Measurements from ENCODE around the gene RGL3.
A peak's percentile ranks its signal among the peaks of the same experiment; 100 is the strongest.
"Not testable (repeated sequence)": the region's sequence is repeated elsewhere in the genome, so short reads cannot be mapped to it uniquely, and the experiment has no call there.

Gene RGL3

GRCh38 chr19:11356074-11356397 lies 63.1 kb downstream of the RGL3 start:
- DNase-seq = no peak

- DNase-seq = peak; percentile 77
Measured at GRCh38 chr19:11355160-11356073, 63.7 kb downstream of the RGL3 start, which contains the start of gene PLPPR2. Gene PLPPR2 (plus strand): TSS chr19:11355432. CDS start chr19:11357674, 2,242 bp downstream.

GRCh38 chr19:11354102-11354501 lies 65.0 kb downstream of the RGL3 start:
- DNase-seq = not testable (repeated sequence)

DNA sequence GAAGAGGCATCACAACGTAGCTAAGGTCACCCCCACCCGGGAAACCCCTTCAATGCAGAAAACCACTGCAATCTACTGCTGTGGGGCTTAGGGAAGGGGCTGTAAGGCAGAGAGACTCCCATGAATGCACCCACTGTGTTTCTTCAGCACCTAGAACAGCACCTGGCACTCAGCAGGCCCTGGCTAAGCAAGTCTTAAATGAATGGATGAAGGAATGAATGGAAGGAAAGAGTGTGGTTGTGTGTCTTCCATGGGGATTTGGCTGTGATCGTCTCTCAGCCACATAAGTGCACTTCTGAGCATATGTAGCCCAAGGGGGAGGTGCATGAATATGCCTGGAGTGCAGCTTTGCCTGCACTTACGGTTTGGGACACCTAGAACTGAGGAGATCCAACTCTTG lies 69.9 kb downstream of the RGL3 start:
- no peak for DNase-seq

DNA sequence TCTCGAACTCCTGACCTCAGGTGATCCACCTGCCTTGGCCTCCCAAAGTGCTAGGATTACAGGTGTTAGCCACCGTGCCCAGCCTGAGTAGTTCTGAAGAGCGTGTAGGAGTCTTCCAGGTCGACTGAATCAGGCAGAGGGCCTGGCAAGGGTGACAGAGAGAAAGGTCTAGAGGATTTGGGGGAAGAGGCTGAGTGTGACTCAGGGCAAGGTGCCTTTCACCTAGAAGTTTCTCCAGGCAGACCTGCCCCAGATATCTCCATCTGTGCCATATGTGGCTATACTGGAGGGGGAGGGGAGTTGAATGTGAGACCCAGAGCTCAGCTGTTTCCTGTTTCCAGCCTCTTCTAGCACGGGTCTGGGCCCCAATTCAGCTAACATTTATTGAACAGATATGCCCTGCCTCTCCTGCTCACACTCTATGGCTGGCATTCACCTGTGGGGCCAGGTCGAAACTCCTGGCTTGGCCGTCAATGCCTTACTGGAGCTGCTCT lies 71.5 kb downstream of the RGL3 start:
- DNase-seq = no peak

DNA sequence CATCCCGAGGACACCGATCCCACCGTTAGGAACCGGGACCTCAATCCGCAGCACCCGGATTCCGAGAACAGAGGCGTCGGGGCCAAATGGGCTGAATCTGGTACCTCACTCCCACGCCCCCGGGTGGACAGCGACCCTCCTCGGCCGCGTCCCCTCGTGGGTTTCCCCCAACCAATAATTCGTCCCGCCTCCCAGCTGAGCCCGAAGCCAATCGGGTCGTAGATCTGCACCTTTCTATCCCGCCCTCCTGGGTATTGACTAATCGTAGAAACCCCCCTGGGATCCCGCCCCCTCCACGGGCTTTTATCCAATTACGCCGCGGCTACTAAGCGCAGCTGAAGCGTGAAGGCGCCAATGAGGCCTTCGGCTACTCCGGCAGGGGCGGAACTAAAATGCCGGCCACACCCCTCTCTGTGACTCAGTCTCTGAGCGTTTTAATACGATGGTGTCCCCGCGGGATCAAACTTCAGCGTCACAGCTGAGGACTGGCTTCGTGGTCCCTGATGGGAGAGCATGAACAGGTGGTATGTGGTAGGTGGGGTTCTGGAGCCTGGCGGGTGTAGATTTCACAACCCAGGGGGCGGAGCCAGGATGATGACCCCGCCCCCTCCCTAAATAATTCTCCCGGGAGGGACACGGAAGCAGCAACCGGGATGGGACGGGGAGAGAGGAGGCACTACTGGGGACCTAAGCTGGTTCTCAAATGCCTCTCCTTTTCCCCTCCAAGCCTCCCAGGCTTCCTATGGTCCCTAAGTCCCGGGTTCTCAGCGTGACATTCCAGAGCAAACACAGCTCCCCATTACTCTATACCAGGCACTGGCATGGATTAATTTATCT lies 72.8 kb downstream of the RGL3 start, which contains the start of the genes CCDC159 and TMEM205:
Gene CCDC159, plus strand, starts transcription at position 416 of the 837 bp plus-strand sequence. Its CDS starts 88 bp downstream, at position 504.
Gene TMEM205, minus strand, starts transcription at position 165 of the 837 bp plus-strand sequence. CDS start 649 bp downstream, outside the sequence.
- DNase-seq = peak; percentile 99

GRCh38 chr19:11345122-11345803 lies 73.9 kb downstream of the RGL3 start:
- DNase-seq = no peak
